NCI-H345 treated with DMSO at 0.1 percent for 48 hours (cell line): Measurements from ENCODE around the gene TRMU.
"Not testable (repeated sequence)": the region's sequence is repeated elsewhere in the genome, so short reads cannot be mapped to it uniquely, and the experiment has no call there.

Experiments used
- DNase-seq: peaks from one replicate; lab custom pipeline; 2025; ENCODE audit not compliant: unreplicated experiment; lab: John Stamatoyannopoulos, UW

TRMU gene

DNA sequence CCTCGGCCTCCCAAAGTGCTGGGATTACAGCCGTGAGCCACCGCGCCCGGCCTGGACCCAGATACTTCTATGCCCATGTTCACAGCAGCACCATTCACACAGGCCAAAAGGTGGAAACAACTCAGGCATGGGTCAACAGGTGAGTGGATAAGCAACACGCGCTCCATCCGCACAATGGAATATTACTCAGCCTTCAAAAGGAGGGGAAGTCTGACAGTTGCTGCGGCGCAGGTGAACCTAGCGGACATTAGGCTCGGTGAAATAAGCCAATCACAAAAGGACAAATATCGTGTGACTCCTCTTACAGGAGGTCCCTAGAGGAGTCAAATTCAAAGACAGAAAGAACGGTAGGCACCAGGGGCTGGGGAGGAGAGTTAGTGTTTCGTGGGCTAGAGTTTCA lies 47.0 kb downstream of the TRMU start:
- no peak for DNase-seq

DNA sequence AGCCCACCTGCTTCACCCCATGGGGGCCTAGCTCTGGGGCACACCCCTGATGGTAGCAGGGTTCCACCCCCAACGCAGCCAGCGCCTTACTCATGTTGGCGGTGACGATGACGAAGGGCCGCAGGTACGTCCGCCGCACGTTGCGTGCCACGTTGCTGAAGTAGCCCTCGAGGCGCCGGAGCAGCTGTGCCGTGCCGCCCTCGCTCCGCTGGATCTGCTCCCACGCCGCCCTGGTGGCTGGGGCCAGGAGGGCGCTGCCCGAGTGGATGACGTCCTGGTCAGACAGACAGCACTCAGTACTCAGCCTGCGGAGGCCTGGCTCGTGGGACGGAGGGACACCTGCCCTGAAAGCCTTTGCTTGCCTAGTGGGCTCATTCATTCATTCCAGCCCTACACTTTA lies 50.8 kb downstream of the TRMU start:
- DNase-seq, result no peak

DNA sequence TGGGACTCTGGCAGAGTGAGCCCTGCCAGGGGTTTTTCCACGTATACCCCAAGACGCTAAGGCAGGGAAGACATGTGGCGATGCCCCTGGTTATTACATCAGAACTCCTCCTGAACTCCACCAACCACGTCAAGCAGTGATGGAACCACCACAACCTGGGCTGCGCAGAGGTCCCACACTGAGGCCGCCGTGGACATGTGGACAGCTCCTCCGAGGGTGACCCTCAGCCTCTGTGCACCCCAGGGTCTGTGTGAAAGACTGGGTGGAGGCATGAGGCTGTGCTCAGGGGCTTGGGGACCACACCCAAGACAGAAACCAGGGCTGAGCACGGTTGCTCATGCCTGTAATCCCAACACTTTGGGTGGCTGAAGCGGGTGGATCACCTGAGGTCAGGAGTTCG lies 52.2 kb downstream of the TRMU start:
- DNase-seq, result no peak

DNA sequence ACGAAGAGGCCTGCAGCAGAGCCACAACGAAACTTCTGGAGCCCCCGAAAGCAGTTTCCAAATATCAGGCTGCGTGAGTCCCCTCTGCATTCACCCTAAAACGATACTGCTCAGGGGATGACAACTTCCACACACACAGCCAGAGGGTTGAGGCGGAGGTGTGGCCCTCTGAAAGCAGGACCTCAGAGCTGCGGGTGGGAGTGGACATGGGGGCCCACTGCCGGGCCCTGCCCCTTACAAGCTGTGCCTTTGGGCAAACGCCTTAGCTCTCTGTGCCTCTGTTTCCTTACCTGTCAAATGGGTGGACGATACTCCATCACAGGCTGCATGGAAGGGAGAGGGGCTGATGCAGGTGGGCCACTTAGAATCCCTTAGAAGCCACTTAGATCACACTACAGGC lies 53.1 kb downstream of the TRMU start:
- no peak for DNase-seq

DNA sequence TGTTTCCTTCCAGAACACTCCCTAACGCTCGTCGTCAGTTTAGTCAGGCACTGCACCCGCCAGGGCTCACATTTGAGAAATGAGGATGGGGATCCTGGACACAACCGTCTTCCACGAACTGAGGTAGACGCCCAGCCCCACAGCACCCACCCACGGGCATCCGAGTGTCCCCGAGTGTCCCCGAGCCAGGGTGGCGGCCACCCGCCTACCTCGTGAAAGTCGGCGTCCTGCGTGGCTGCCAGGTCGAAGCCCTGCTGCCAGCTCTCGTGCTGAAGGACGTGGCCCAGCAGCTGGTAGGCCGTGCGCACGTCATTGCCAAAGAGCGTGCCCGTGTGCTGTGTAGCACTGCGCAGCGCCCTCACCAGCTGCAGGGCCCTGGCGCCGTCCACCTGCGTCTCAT lies 53.6 kb downstream of the TRMU start:
- no peak for DNase-seq

DNA sequence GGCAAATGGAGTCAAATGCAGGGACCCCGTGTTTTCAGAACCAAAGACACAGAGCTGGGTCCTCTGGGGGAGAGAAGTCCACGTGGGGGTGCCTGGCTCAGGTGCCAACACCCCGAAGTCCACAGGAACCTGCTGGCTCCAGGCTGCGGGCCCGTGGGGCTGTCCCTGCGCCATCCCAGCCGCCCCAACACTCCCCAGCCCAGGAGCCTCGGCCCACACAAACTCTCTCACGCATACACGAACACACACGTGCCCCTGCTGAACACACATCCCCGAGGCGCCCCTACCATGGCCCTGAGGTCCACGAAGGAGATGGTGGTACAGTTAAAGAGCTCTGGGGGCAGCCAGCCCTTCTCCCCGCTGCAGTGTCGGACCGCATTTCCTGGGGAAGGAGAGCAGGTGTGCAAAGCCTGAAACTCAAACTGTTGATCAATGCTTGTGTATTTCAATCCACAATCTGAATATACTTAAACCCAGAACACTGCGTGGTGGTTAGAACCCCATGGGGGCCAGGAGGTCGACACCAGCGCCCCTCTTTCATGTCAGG lies 54.7 kb downstream of the TRMU start:
- DNase-seq, result no peak

DNA sequence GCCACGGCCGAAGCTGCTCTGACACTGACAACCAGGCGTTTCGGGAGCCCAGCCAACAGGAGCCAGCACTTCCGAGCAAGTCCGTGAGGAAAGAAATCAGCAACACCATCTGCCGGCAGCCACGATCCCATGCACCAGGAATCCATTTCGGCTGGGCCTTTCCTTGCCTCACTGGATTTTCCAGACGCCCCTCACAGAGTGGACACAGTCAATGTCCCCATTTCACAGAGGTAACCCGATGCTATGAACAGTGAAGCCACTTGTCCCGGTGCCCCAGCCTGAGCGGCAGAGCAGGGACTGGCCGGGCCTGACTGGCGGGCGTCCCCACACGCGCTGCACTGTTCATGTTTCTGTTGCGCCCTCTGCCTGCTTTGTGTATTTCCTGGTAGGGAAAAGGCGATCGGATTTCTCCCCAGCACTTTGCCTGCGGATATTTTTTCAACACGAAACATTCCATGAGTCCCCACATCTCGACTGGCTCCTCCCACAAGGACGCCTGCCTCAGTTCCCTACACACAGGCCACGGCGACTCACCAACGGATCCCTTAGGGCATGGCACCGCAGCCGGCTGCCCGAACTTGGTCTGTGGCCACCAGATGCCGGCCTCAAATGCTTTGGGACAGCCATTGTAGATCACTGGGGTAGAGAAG lies 55.3 kb downstream of the TRMU start:
- no peak for DNase-seq

DNA sequence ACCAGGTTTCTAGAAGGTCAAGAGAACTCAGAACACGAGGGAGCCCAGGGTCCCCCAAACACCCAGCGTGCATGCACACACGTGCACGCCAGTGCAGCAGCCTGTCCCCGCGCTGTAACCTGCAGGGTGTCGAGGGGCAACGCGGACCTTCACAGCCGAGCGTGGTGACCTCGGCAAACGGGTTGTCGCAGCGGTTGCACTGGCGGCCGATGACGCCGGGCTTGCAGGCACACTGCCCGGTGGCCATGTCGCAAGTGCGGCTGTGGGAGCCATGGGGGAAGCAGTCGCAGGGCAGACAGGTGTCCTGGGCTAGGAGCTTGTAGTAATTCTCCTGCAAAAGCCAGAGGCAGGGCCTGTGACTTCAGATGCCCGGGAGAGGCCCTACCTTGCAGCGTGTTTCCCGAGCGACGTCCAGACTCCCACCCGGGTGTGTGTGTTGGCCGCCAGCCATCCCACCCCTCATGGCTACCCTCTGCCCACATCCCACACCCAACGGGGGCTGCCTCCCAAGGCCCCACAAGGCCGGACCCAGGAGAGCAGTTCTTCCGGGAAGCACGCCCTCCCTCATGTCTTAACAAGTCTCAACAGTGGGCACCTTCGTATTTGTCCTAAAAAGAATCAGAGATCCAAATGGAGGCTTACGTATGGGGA lies 56.1 kb downstream of the TRMU start:
- no peak for DNase-seq

DNA sequence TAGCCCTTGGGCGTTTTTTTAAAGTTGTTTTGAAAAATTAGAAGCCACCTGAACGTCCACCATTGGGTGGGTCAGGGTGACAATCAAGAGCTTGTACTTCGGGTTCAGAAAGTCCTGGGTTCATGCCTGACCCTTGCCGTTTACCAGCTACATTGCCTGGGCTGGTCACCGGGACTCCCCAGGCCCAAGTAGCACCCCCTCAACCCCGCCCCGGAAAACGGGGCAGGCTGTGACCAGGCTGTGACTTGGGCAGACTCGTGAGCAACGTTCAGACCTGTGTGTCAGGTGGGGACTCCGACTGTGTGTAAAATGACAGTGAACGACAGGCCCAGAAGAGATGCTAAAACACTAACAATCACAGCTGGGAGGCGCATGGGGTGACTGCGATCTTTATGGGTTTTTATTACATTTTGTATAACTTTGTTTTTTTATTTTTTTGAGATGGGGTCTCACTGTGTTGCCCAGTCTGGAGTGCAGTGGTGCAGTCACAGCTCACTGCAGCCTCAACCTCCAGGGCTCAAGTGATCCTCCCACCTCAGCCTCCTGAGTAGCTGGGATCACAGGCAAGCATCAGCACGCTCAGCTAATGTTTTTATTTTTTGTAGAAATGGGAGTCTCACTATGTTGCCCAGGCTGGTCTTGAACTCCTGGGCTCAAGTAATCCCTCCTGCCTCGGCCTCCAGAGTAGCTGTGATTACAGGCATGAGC lies 56.8 kb downstream of the TRMU start:
- DNase-seq, result no peak

DNA sequence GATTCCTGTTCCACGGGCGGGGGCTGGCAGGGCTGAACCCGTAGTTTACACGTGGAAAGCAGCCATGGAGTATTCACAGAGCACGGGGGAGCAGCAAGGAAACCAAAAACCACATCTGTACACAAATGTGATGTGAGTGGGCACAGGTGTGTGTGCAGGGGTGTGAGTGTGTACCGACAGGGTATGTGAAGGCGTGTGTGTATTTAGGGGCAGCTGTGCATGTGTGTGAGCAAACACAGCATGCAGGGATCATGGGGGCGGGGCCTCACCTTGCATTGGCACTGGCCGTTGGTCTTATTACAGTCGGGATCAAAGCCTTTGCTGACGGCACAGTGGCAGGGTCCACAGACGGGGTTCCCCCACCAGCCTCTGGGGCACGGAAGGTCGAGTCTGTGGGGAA lies 58.4 kb downstream of the TRMU start:
- DNase-seq, result no peak

DNA sequence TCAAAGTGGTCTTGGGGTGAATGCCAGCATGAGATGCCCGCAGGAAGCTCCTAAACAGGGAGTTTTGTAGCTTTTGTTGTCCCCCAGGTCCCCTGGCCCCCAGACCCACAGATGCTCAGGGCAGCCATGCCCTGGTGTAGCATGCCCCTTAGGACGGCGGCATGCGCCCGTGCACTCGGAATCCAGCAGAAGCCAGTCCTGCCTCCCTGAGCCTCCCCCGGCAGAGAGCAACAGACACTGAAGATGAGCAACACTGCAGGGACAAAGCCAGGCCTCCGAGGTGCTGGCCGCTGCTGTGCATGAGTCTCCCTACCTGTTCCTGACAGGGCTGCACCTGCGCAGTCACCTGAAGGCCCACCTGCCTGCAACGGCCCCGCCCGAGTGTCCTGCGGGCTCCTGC lies 59.1 kb downstream of the TRMU start:
- no peak for DNase-seq

DNA sequence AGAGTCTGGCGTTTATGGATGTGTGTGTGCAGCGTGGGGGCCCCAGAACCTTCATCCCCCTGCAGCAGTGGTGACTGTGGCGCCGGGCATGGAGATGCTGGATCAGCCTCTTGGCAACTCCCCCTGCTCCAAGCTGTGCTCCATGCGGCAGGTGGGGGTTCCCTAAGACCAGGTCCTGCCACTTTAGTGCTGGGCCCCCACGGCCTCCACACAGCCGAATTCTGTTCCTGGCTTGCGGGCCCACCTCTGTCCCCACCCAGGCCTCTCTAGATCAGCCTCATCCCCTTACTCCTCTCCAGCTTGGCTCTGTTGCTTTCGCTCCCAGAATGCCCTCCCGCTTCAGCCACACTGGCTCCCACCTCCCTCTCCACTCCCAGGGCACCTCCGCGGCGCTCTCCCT lies 59.6 kb downstream of the TRMU start:
- no peak for DNase-seq

DNA sequence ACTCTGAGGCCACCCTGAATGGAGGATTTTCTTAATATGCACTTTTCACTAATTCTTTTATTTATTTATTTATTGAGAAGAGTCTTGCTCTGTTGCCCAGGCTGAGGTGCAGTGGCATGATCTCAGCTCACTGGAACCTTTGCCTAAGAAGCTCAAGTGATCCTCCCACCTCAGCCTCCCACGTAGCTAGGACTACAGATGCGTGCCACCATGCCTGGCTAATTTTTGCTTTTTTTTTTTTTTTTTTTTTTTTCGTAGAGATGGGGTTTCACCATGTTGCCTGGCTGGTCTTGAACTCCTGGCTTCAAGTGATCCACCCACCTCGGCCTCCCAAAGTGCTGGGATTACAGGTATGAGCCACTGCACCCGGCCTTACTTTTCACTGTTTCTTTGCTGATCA lies 61.5 kb downstream of the TRMU start:
- DNase-seq, result not testable (repeated sequence)

DNA sequence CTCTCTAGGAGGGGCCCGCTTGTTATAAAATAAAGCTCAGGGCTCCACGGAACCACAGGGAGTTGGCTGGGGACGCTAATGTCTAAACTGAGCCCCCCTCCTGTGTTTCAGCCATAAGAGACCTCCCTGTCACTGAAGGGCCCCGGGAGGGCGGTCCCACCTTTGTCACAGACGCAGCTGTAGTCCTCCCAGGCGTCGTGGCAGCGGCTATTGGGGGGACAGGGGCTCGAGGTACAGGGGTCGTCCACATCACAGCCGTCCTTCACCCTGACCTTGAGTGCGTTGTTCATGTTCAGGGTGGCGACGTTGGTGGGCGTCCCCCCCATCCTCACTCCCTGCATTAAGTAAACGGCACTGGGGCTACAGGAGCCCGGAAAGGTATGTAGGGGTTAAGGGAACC lies 62.0 kb downstream of the TRMU start:
- DNase-seq, result no peak

DNA sequence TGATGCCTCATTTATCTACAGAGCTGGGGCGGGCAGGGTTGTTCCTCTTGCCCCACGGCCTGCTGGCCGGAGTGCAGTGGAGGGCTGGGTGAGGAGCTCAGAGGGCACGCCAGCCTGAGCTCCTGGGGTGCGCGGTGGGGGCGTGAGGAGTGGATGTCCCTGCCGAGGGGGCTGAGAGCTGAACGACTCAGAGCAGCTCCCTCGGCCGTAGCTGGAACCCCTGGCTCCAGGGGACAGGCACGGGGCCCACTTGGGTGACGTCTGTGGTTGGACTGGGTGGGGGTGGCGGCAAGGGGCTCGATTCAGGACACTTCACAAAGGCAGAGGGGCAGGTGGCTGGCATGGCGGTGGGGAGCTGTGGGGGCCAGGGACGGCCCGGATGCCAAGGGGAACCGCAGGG lies 62.4 kb downstream of the TRMU start:
- DNase-seq, result no peak

DNA sequence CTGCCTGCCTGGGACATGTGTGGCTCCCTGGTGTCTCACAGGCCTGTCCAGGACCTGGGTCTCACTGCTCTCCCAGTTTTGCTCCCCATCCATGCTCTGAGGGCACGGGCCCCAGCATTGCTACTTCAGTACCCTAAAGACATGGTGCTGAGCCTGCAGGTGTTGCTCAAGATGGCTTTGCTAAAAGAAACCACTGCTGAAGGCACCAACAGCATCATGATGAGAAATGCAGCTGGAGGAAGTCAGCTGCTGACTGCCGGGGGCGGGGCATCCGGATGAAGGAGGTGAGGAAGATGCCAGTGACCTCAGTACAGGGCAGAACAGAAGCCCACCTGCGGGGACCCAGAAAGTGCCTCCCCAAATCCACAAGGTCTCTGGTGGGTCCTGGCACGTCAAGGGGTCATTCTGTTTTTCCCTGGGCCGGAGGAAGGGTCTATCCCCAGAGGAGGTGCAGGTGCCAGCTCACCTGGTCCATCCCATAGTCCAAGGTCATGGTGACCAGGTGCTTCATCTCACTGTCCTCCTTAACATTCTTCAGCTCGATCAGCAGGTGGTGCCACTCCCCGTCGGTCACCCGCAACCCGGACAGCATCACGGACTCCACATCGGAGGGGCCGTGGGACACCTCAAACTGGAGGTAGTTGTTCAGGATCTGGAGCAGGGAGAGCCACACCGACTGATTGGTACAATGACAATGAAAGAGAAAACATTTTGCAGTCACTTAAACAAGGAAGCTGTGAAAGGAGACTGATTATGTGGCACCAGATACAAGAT lies 63.9 kb downstream of the TRMU start:
- DNase-seq, result no peak

DNA sequence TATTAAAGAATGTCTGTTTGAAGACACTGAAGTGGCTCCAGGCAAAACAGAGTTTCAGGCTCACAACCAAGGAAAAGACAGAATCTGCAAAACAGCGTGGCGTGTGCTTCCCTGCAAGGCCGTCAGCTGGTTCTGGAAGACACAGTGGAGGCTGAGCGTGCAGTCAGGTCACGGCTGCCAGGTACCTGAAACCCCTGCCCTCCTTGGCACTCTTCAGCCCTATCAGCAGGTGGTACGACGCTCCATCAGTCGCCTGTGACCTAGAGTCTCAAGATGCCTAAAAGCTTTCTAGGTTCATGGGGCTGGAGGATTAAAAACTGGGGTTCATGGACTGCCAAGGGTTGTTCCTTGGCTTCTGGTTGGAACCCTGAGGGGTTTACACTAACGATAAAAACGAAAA lies 65.9 kb downstream of the TRMU start:
- DNase-seq, result no peak

DNA sequence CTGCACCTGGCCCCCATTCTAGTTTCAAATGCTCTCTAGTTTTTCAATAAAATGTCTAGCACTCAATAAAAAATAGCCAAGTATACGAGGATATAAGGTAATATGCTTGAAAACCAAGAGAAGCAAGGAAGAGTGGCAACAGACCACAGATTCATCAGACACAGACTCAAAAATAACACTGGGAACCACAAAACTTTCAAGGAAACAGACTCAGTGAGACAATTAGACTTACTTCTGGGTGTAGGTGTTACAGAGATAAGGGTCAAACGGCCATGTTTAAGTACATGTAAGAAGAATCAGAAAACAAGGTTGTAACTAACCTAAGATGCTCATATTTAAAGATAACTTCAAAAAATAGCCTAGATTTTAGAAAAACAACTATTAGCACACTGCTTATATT lies 67.0 kb downstream of the TRMU start:
- no peak for DNase-seq

DNA sequence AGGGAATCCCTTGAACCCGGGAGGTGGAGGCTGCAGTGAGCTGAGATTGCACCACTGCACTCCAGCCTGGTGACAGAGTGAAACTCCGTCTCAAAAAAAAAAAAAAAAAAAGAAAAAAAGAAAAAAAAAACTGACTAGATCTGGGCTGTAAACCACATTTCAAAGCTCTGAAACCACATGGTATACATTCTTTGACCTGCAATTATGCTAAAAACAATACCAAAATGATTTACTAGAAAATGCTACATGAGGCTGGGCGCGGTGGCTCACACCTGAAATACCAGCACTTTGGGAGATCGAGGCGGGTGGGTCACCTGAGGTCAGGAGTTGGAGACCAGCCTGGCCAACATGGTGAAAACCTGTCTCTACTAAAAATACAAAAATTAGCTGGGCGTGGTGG lies 68.4 kb downstream of the TRMU start:
- DNase-seq, result not testable (repeated sequence)

DNA sequence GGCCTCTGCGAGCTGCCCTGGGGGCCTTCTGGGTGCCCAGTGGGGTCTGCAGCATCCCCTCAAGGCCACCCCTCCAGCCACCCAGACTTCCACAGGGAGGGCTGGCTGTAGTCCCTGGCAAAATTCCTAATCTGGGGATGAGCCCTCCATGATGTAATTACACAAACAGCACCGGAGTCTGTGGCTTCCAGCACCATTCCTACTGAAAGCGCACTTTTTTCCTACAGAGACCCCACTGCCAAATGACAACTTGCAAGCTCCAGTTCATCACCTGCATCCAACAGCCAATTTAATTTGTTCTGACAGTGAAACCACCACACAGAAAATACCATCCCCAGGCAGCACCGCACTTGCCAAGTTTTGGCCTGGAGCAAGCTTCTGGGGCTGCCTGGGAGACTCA lies 70.4 kb downstream of the TRMU start:
- no peak for DNase-seq

DNA sequence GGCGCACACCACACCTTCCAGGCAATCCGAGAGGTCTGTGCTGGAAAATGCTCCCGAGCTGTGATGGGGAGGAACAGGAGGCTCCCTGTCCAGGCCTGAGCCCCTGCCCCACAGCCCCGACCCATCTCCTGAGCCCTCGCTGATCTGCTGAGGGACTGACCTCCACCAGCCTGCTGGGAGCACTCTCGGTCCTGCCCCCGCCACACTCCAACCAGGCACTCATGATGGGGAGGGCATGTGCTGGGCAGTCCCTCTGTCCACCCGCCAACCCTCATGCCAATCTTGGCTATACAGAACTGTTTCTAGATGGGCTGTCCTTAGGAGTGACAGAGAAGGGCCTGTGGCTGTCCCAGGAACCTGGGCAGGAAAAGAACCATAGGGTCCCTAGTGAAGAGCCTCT lies 70.8 kb downstream of the TRMU start:
- DNase-seq, result no peak

DNA sequence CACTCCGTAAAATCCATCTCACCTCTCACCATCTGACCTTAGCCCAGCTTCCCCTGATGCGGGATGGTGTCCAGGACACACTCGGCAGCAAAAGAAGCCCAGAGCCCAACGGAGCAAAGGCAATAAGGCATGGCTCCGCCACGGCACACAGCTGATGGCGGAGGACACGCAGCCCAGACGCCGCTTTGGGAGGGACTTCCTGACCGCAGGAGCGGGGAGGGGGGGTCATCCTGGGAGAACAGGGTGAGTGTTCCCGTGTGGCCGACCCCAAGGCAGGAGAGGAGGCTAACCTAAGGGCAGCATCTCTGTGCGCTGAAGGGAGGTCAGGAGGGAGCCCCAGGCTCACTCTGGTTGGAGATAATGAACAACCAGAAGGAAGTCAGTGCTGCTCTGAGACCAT lies 71.3 kb downstream of the TRMU start:
- no peak for DNase-seq
